Measurements from ENCODE around the gene RABGAP1L.
A peak's percentile ranks its signal among the peaks of the same experiment; 100 is the strongest.
"Not testable (repeated sequence)": the region's sequence is repeated elsewhere in the genome, so short reads cannot be mapped to it uniquely, and the experiment has no call there.

The RABGAP1L gene

DNA sequence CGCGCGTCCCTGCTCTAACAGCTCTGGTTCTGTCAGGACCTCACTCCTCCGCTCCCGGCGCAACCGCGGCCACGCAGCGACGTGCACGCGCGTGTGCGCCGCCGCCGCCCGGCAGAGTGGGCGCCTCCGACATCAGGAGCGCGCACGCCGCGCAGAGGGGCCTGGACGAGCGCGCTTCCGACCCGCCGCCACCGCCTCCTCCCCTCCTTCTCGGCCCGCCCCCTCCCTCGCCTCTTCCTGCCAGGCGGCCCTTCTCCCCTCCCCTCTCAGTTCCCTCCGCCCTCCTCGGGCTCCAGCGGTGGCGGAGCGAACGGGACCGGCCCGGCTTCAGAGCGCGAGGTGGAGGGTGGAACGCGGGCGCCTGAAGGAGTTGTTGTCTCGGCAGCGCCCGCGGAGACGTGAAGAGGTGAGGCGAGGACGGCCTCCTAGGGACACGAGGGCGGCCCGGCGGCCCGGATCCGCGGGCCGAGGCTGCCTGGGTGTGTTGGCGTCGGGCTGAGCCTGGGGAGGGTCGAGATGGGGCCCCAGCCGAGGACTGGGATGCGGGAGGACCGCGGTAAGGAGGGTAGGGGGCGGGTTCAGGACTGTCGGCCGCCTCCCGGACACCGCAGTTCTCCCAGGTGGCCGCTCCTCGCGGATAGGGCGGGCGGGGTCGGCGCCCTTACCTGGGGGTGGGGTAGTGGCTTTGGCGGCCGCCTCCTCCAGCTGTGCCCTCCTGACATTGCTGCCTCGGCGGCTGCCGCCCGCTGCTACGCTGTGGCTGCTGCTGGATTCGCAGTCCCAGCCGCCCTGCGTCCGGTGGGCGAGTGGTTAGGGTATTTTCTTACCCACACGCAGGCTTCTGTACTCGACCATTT, at the start of gene RABGAP1L:
RABGAP1L (plus strand) TSS at position 269 of the 857 bp plus-strand sequence.
- DNase-seq, result peak; percentile 49

DNA sequence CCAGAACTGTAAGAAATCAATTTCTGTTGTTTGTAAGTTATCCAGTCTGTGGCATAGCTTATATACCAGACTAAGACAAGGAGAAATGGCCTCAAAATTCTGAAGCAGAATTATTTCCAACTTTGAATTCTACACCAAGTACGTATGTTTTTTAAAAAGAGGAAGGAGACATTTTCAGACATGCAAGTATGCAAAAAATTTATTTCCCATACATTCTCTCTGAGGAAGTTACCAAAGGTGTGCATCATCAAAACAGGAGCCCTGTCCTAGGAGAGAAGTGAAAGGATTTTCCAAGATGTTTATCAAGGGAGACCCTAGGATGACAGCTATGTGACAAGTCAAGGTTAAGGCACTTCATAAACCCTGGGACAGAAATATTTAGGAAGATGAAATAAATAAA, 49.3 kb upstream of the RABGAP1L start:
- no peak for DNase-seq

DNA sequence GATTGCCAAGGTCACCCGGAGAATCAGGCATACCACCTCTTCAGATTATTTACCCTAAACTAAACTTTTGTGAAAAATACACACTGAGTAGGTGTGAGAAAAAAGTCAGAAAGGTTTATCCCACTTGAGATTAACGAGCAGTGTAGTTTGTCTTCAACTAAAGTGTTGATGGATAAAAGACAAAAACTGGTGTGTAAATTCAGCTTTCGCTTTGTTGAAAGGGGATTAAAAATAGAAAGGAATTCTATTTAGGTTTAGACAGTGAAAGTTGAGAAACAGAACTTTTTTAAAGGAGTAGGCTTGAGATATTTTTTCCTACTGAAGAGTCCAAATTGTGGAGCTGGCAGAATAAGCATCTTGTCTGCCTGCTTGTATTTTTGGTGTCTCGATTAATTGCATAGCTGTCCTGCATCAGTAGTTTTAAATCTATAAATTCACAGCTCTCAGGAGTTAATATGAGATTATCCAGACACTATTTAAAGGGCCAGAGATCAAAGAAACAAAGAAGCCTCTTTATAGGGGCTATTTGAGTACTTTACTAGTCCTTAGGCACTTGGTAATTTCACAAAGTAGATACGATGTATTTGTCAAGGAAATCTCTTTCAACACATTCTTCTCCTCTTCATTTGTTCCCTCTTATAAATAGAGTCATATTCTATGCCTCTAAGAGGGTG, 46.7 kb upstream of the RABGAP1L start:
- DNase-seq, result no peak

DNA sequence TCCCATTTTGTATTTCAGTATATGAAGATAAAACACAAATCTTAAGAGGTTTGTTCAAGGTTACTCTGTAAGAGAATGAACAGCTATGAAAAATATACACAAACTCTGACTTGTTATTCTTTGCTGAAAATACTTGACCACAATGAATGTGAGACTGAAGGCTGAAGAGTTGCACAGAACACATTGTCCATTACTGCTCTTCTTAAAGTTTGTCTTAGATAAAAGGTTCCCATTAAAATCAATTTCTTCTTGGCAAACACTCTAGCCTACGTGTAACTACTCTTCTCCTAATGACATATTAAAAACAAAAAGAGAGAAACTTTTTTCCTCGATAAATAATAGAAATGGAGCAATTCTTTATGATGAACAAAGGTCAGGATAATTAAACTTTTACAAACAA, 45.2 kb upstream of the RABGAP1L start:
- no peak for DNase-seq

DNA sequence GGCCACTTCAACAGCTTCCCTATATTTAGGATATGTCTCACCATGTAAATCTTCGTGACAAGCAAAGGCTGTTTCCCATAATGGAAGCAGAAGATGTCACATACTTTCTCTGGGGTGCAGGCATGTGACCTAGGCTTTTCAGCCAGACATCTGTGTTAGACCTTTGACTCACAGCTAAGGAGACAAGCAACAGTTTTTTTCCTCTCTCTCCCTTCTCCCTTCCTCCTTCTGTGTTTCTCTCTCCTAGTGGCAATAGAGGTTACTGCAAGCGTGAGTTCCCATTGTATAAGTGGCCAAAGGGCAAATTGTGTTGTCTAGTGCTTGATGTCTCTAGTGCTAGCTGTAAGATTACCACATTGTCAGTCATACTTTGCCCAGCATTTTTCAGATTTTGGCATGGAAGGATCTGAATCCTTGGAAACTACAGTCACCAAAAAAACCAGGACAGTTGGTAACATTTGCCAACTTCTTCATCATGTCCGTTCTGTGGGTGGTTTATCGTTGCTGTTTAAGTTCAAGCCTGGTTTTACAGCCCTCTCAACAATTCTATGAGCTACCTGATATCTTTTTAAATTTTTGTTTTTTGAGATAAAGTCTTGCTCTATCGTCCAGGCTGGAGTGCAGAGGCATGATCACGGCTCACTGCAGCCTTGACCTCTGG, 44.4 kb upstream of the RABGAP1L start:
- DNase-seq, result peak; percentile 11

DNA sequence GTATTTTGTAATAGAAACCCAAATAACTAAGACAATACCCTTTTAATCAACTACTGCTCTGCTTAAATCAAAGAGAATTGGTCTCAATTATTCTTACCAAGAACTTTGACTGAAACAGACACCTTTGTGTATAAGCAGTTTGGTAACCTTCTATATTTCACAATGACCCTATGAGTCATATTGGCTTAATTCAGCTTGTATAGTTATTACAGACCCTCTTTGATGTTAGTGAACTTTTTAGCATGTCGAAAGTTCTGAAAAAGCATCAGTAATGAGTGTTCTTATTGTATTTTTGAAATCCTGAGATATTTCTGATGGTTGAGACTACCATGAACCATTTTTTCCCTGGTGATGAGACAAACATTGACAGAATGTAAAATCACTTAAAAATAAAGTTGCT, 43.3 kb upstream of the RABGAP1L start:
- no peak for DNase-seq

DNA sequence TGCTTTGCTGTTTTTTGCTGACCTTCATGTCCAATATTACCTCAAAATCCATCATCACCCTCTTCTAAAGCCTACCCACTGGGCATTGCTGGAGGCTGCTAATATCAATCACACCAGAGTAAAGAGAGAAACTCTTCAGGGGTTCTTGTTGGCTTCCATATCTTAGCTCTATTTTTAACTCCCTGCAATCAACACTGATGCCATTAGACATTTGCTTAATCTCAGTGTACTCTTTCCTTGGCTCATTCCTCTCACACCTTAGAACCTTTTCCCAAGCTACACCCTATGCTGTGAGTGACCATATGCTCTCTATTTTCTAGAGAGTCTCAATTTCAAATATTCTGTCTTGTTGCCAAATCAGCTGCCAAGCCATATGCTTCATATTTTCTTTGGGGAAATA, 40.6 kb upstream of the RABGAP1L start:
- no peak for DNase-seq

DNA sequence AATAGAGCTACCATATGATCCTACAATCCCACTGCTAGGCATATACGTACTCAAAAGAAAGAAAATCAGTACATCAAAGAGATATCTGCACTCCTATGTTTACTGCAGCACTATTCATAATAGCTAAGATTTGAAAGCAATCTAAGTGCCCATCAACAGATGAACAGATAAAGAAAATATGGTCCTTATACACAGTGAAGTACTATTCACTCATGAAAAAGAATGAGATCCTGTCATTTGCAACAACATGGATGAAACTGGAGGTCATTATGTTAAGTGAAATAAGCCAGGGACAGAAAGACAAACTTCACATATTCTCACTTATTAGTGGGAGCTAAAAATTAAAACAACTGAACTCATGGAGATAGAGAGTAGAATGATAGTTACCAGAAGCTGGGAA, 37.0 kb upstream of the RABGAP1L start:
- DNase-seq, result not testable (repeated sequence)

DNA sequence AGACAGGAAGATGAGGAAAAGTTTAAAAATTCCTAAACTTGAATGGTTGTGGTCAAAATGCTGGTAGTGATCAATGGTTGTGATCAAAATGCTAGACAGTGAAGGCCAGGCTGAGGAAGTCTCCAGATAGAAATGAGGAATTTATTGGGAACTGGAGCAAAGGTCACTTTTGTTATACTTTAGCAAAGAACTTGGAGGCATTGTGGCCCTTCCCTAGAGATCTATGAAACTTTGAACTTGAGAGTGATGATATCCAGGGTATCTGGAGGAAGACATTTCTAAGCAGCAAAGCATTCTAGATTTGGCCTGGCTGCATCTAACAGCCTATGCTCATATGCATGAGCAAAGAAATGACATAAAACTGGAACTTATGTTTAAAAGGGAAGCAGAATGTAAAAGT, 35.5 kb upstream of the RABGAP1L start:
- DNase-seq, result no peak

DNA sequence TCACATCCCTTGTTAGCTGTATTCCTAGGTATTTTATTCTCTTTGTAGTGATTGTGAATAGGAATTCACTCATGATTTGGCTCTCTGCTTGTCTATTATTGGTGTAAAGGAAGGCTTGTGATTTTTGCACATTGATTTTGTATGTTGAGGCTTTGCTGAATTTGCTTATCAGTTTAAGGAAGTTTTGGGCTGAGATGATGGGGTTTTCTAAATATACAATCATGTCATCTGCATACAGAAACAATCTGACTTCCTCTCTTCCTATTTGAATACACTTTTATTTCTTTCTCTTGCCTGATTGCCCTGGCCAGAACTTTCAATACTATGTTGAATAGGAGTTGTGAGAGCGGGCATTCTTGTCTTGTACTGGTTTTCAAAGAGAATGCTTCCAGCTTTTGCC, 32.1 kb upstream of the RABGAP1L start:
- not testable (repeated sequence) for DNase-seq

DNA sequence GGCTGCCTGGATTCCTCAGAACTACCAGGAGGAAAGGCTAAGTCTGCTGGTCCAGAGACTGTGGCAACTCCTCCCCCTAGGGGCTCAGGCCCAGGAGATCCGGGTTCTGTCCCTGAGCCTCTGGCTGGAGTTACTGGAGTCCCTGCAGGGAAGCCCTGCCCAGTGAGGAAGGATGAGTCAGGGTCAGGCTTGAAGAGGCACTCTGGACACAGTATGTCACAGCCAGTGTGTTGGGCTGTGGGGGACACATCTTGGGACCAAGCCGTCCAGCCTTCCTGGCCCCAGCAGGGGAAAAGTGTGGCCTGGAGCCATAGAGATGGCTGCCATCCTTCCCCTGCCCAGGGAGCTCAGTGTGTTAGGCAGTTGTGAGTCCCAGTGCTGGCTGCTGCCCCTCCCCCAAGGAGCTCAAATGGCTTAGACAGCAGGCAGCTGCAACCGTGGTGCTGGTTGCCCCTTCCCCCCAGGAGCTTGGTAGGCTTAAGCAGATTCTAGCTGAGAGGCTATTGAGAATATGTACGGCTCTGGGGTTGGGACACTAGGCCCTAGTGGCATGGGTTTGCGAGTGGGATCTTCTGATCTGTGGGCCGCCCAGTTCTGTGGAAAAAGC, 28.2 kb upstream of the RABGAP1L start:
- no peak for DNase-seq

DNA sequence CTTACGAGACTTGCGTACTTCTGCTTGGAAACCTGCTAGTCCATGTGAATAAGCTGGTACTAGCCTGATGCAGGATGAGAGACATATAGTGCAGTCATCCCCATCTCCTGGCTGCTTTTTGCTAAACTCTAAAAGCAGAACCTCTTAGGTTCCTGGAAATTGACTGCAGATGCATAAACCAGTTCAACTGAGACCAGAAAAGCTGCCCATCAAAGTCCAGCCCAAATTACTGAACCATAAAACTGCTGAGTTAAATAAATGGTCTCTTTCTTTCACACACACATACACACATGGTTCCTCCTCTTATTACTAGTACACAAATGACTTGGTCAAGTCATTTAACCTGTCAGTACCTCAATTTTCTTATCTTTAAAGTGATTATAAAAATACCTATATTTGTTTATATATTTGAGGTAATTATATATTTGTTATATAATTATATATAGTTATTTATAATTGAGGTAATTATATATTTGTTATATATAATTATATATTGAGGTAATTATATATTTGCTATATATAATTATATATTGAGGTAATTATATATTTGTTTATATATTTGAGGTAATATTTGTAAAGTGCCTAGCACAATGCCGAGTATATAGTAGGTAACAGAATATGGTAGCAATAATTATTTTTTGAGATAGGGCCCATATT, 25.2 kb upstream of the RABGAP1L start:
- no peak for DNase-seq

DNA sequence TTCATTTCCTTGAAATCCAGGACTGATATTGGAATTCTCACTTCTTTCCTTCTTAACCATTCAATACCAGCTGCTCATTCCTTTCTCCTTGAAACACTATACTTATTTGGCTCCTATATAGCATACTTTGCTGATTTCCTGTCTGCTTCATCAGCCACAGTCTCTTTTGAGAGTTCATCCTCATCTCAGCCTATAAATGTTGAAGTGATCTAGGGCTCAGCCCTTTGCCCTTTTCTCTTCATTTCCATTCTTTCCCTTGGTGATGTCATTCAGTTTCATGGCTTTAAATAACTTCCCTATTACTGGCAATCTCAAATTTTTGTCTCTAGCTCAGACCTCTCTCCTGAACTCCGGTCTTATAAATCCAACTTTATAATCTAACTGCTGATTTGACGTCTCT, 24.1 kb upstream of the RABGAP1L start:
- DNase-seq, result no peak

DNA sequence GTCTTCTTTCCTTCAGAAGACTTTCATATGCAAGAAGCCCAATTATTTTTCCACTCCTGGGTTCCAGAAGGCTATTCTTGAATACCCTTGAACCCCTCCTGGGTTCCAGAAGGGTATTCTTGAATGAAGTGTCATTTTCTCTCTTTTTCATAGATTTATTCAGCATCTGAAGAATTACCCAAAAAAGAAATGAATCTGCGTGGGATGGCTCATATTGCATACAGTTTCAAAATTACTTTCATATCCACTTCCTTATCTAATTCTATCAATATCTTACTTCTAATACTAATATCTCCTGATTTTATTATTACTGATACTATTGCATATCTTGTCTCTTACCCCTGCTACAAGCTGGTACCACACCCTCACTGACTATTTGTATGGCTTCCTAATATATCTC, 22.6 kb upstream of the RABGAP1L start:
- no peak for DNase-seq

DNA sequence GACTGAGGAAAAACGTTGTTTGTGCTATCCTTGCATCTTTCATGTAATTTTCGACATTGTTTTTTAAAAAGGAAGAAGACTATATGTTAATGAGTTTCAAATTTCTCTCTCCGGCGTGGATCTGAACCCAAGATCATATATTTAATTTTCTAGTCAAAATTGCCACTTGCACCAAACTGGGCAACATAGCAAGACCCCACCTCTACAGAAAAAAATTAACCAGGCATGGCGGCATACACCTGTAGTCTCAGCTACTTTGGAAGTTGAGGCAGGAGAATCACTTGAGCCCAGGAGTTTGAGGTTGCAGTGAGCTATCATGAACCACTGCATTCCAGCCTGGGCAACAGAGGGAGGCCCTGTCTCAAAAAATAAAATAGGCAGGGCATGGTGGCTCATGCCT, 16.5 kb upstream of the RABGAP1L start:
- DNase-seq, result no peak

DNA sequence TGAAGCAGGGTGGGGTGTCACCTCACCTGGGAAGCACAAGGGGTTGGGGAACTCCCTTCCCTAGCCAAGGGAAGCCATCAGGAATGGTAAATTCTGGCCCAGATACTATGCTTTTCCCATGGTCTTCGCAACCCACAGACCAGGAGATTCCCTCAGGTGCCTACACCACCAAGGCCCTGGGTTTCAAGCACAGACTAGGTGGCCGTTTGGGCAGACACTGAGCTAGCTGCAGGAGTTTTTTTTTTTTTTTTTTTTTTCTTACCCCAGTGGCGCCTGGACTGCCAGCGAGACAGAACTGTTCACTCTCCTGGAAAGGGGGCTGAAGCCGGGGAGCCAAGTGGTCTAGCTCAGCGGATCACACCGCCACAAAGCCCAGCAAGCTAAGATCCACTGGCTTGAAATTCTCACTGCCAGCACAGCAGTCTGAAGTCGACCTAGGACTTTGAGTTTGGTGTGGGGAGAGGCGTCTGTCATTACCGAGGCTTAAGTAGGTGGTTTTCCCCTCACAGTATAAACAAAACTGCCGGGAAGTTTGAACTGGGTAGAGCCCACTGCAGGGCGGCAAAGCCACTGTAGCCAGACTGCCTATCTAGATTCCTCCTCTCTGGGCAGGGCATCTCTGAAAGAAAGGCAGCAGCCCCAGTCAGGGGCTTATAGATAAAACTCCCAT, 15.5 kb upstream of the RABGAP1L start:
- not testable (repeated sequence) for DNase-seq

DNA sequence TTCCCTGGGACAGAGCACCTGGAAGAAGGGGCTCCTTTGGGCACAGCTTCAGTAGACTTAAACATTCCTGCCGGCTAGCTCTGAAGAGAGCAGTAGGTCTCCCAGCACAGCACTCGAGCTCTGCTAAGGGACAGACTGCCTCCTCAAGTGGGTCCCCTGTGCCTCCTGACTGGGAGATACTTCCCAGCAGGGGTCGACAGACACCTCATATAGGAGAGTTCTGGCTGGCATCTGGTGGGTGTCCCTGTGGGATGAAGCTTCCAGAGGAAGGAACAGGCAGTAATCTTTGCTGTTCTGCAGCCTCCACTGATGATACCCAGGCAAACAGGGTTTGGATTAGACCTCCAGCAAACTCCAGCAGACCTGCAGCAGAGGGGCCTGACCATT, 14.9 kb upstream of the RABGAP1L start:
- not testable (repeated sequence) for DNase-seq

DNA sequence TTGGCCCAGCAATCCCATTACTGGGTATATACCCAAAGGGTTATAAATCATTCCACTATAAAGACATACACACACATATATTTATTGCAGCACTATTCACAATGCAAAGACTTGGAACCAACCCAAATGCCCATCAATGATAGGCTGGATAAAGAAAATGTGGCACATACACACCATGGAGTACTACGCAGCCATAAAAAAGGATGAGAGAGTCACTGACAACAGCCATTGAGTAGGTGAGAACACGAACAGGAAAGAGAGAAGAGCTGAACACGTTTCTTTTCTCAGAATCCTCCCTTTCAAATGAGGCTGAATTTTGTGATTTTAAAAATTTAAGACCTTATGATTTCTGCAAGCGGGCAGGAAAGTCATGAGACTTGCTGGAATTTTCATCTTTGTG, 10.1 kb upstream of the RABGAP1L start:
- DNase-seq, result no peak

DNA sequence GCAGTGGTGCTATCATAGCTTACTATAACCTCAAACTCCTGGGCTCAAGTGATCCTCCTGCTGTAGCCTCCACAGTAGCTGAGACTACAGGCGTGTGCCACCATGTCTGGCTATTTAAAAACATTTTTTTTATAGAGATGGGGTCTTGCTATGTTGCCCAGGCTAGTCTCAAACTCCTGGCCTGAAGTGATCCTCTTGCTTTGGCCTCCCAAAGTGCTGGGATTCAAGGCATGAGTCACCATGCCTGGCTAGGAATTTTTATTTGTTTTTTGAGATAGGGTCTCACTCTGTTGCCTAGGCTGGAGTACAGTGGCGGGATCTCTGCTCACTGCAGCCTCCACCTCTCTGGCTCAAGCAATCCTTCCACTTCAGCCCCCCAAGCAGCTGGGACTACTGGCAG, 8.8 kb upstream of the RABGAP1L start:
- DNase-seq, result no peak

DNA sequence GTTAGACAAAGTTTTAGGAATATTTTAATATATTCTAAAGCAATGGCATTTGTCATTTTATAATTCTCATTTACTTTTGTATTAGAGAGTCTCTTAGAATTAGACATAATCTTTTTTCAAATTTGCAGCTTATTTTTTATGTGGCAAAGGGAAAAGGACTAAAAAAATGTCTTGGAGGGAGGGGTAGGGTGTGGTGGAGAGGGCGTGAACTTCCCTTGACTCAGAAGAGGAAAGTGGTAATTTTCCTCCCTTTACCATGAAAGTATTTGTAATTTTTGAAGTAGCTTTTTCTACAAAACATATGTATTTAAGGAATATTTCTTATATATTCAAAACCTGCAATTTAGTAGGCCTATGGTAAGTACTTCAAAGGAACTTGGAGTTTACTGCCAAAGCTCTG, 6.9 kb upstream of the RABGAP1L start:
- DNase-seq, result no peak

DNA sequence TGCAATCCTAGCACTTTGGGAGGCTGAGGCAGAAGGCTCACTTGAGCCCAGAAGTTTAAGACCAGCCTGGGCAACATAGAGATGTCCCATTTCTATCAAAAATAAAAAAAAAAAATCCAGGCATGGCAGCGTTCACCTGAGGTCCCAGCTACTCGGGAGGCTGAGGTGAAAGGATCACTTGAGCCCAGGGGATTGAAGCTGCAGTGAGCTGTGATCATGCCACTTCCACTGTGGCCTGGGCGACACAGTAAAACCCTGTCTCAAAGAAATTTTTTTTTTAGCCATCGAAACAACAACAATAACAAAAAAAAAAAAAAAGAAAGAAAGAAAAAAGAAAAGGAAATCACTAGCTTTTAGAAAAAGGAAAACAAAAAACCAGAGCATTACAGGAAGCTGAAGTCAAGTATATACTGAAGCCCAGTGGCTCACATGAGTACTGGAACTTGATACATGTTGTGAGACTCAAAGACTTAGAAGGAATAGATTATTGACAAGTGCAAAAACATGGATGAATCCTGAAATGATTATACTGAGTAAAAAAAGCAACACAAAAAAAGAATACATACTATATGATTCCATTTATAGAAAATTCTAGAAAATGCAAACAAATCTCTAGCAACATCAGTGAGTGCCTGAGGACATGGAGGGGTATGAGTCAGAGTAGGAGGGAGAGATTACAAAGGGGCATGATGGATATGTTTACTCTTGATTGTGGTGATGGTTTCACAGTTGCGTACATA, 6.1 kb upstream of the RABGAP1L start:
- DNase-seq, result no peak

DNA sequence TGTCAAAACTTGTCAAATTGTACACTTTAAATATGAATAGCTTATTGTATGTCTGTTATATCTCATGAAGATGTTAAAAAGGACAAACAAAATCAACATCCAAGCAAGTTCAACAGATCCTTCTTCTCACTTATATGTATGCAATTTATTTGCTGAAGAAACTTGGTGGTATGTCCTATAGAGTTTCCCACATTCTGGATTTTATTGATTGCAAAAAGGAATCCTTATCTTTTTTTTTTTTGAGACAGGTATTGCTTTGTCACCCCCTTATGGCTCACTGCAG, 5.6 kb upstream of the RABGAP1L start:
- no peak for DNase-seq

Data from NCI-H2029 treated with DMSO at 0.1 percent for 48 hours (cell line).